MCF 10A (cell line): Measurements from ENCODE around the gene ENTPD7. TPM values are rescaled to one million over a fixed set of nuclear protein-coding genes. Genes with fewer than 3 reads are reported as not detected.
"Not testable (repeated sequence)": the region's sequence is repeated elsewhere in the genome, so short reads cannot be mapped to it uniquely, and the experiment has no call there.

Experiments used
- BruUV-seq: library from RNA; stranded (reverse); fragments of 400-500 nt; replicated peaks from 2 replicates; lab custom pipeline; 2021; lab: Mats Ljungman, UMichigan
- CTCF ChIA-PET: fragments of 300-600 bp; sonication (Branson Sonifier 250); formaldehyde crosslinking; extraction: SDS; loops from one replicate; lab custom pipeline; 2021; ENCODE audit warnings: antibody characterized with exemption, inconsistent platforms; lab: Yijun Ruan, JAX
- POLR2A ChIA-PET: fragments of 300-600, 350-650 bp; sonication (Branson Sonifier 250); formaldehyde crosslinking; extraction: SDS; loops from one replicate; lab custom pipeline; 2020; ENCODE audit warnings: antibody characterized with exemption, inconsistent platforms; lab: Yijun Ruan, JAX
- DNase-seq: peaks from one replicate; pipeline ENCODE4 v3.0.0-alpha.2; 2018; ENCODE audit not compliant: unreplicated experiment
- H3K27ac Mint-ChIP-seq: one replicate; pipeline ENCODE4 v1.8.0; 2022; ENCODE audit warnings: mild to moderate bottlenecking, low read depth, mixed read lengths; ENCODE audit not compliant: unreplicated experiment
- H3K27me3 Mint-ChIP-seq: one replicate; pipeline ENCODE4 v1.8.0; 2022; ENCODE audit warnings: mixed read lengths; ENCODE audit not compliant: insufficient read depth, unreplicated experiment
- H3K36me3 Mint-ChIP-seq: one replicate; pipeline ENCODE4 v1.8.0; 2022; ENCODE audit warnings: mild to moderate bottlenecking, moderate library complexity, mixed read lengths; ENCODE audit not compliant: insufficient read depth, unreplicated experiment
- H3K4me1 Mint-ChIP-seq: one replicate; pipeline ENCODE4 v1.8.0; 2022; ENCODE audit warnings: mixed read lengths; ENCODE audit not compliant: insufficient read depth, unreplicated experiment
- H3K4me3 Mint-ChIP-seq: one replicate; pipeline ENCODE4 v1.8.0; 2022; ENCODE audit warnings: mild to moderate bottlenecking, moderate library complexity, mixed read lengths; ENCODE audit not compliant: unreplicated experiment
- H3K9me3 Mint-ChIP-seq: one replicate; pipeline ENCODE4 v1.8.0; 2022; ENCODE audit warnings: mixed read lengths; ENCODE audit not compliant: unreplicated experiment
- CTCF ChIP-seq: fragments of 200-600 bp; IDR thresholded peaks from one replicate; pipeline ENCODE4 v1.8.0; 2022; ENCODE audit warnings: antibody characterized with exemption, mild to moderate bottlenecking; ENCODE audit not compliant: unreplicated experiment
- intact Hi-C: fragments of 100-400 bp; cut with micrococcal nuclease; formaldehyde crosslinking; loops from 2 replicates; pipeline ENCODE4 v1.14.1; 2022
- total RNA-seq: library from RNA; stranded (reverse); gene quantifications from 2 replicates; pipeline ENCODE4 v1.2.3, GENCODE V29; 2022

The ENTPD7 gene
- total RNA-seq, 1 experiment from 2014 or later: 18.3 TPM

GRCh38 chr10:99732033-99732842 lies 72.9 kb downstream of the ENTPD7 start, which contains the start of the genes COX15 and CUTC:
TSS of gene COX15 (minus strand) at chr10:99732127. CDS start at chr10:99732049, 78 bp downstream.
TSS of gene CUTC (plus strand) at chr10:99732234. CDS start at chr10:99732349, 115 bp downstream.
- TF ChIP-seq CTCF: no peak
- ChIA-PET CTCF (interaction anchor here (0.6 to 2.3 kb wide), 14 partner anchors 15 to 1258 kb away, joined by 3 to 11 read pairs (median 3); partner anchors contain the start of gene ABCC2), POLR2A (interaction anchor here (0.5 to 4.8 kb wide), 39 partner anchors 9 to 1590 kb away, joined by 3 to 129 read pairs (median 4); partner anchors contain the start of genes ABCC2, CWF19L1, DNMBP and ENTPD7)
- Mint-ChIP-seq H3K36me3 (peaks cover 31% of the 10 kb centered on the region), H3K4me3 (peak within 1 kb of the TSS; percentile 88), H3K27ac (peak within 1 kb of the TSS; percentile 93), H3K27me3 (no peaks in the 10 kb centered on the region), H3K4me1 (peaks cover 29% of the 10 kb centered on the region), H3K9me3 (no peaks in the 10 kb centered on the region)
- TSS peak; percentile 69 for BruUV-seq
- intact Hi-C loops: loop anchor here (1.0 to 5.0 kb wide), 4 partner anchors 47 to 115 kb away; partner anchors contain the start of gene ENTPD7
- DNase-seq: peak; percentile 95

GRCh38 chr10:99733366-99733765 lies 74.1 kb downstream of the ENTPD7 start:
- Mint-ChIP-seq H3K9me3 (no peaks in the 10 kb centered on the region), H3K36me3 (peaks cover 31% of the 10 kb centered on the region)
- POLR2A ChIA-PET: interaction anchor here (1.1 to 4.8 kb wide), 10 partner anchors 9 to 312 kb away, joined by 3 to 129 read pairs (median 34); partner anchors contain the start of genes ABCC2, ENTPD7, GOT1 and SLC25A28

GRCh38 chr10:99734111-99734510 lies 74.8 kb downstream of the ENTPD7 start:
- DNase-seq, BruUV-seq, H3K9me3 Mint-ChIP-seq, H3K27ac Mint-ChIP-seq, H3K27me3 Mint-ChIP-seq: not testable (repeated sequence)
- H3K36me3 Mint-ChIP-seq: peaks cover 33% of the 10 kb centered on the region
- CTCF ChIA-PET: interaction anchor here (0.6 to 2.3 kb wide), 3 partner anchors 48 to 113 kb away, joined by 3 to 6 read pairs (median 4); partner anchors contain the start of gene ABCC2
- H3K4me1 Mint-ChIP-seq: peaks cover 29% of the 10 kb centered on the region
- intact Hi-C loops: loop anchor here (5.0 kb wide), 3 partner anchors 77 to 113 kb away; partner anchors contain the start of gene ENTPD7
- POLR2A ChIA-PET: interaction anchor here (3.4 to 4.8 kb wide), 5 partner anchors 8 to 113 kb away, joined by 33 to 129 read pairs (median 47); partner anchors contain the start of genes ABCC2 and SLC25A28
- peak overlapping the region; percentile 88 for H3K4me3 Mint-ChIP-seq

More at GRCh38 chr10:99733366-99733765, 74.1 kb downstream of the ENTPD7 start:
- peak overlapping the region; percentile 93 for H3K27ac Mint-ChIP-seq
- peaks cover 29% of the 10 kb centered on the region for H3K4me1 Mint-ChIP-seq
- H3K4me3 Mint-ChIP-seq: peak overlapping the region; percentile 88
- H3K27me3 Mint-ChIP-seq: no peaks in the 10 kb centered on the region
- CTCF ChIA-PET: interaction anchor here (0.6 to 2.3 kb wide), 7 partner anchors 24 to 514 kb away, joined by 3 to 11 read pairs (median 3); partner anchors contain the start of gene ABCC2
- DNase-seq: no peak
- no peak for TF ChIP-seq CTCF
- intact Hi-C loops: loop anchor here (5.0 kb wide), 3 partner anchors 76 to 114 kb away; partner anchors contain the start of gene ENTPD7
- no TSS peak for BruUV-seq

GRCh38 chr10:99740260-99740659 lies 81.0 kb downstream of the ENTPD7 start:
- Mint-ChIP-seq H3K36me3 (peaks cover 86% of the 10 kb centered on the region), H3K27me3 (no peaks in the 10 kb centered on the region), H3K27ac (no peak overlapping the region), H3K9me3 (peaks cover 8% of the 10 kb centered on the region), H3K4me3 (no peak overlapping the region), H3K4me1 (peaks cover 16% of the 10 kb centered on the region)
- no TSS peak for BruUV-seq
- ChIA-PET CTCF (interaction anchor here (0.6 to 0.8 kb wide), 3 partner anchors 42 to 1928 kb away, joined by 3 read pairs; partner anchors contain the start of gene ABCC2), POLR2A (interaction anchor here (0.7 to 7.0 kb wide), 3 partner anchors 8 to 304 kb away, joined by 4 to 47 read pairs (median 5); partner anchors contain the start of genes COX15 and CUTC)
- intact Hi-C loops: no loop called here
- no peak for TF ChIP-seq CTCF
- no peak for DNase-seq
